Endodermal cell (in vitro differentiated cells): ENCODE measurements around the gene MLST8. TPM values are rescaled to one million over a fixed set of nuclear protein-coding genes. Genes with fewer than 3 reads are reported as not detected.

ENCODE experiments used
- DNase-seq: peaks from one replicate; pipeline ENCODE4 v3.0.0-alpha.2; 2017
- H3K27ac ChIP-seq: 2 replicates; pipeline ENCODE4 v1.5.1; 2013; ENCODE audit warnings: mild to moderate bottlenecking, low read depth, low read length, moderate library complexity
- H3K27me3 ChIP-seq: 2 replicates; pipeline ENCODE4 v1.6.1; 2013; ENCODE audit warnings: mild to moderate bottlenecking, low read length, moderate library complexity; ENCODE audit not compliant: insufficient read depth, control insufficient read depth, poor library complexity, severe bottlenecking
- H3K36me3 ChIP-seq: 2 replicates; pipeline ENCODE4 v1.7.0; 2013; ENCODE audit warnings: mild to moderate bottlenecking, low read length, moderate library complexity; ENCODE audit not compliant: control insufficient read depth, insufficient read depth
- H3K4me1 ChIP-seq: one replicate; pipeline ENCODE4 v1.7.0; 2013; ENCODE audit warnings: low read length; ENCODE audit not compliant: control insufficient read depth, insufficient read depth
- H3K4me3 ChIP-seq: 2 replicates; pipeline ENCODE4 v1.5.1; 2013; ENCODE audit warnings: mild to moderate bottlenecking, low read length, moderate library complexity
- H3K9ac ChIP-seq: 2 replicates; pipeline ENCODE4 v1.6.1; 2013; ENCODE audit warnings: mild to moderate bottlenecking, low read length, moderate library complexity; ENCODE audit not compliant: poor library complexity, severe bottlenecking; ENCODE audit errors: extremely low read depth
- H3K9me3 ChIP-seq: 2 replicates; pipeline ENCODE4 v1.6.1; 2013; ENCODE audit warnings: mild to moderate bottlenecking, low read length, moderate library complexity; ENCODE audit not compliant: control insufficient read depth
- H3K27ac Mint-ChIP-seq: 2 replicates; pipeline ENCODE4 v1.8.0; 2020; ENCODE audit warnings: mixed read lengths
- H3K27me3 Mint-ChIP-seq: 2 replicates; pipeline ENCODE4 v1.8.0; 2021; ENCODE audit warnings: mild to moderate bottlenecking, mixed read lengths; ENCODE audit not compliant: insufficient read depth
- H3K36me3 Mint-ChIP-seq: 2 replicates; pipeline ENCODE4 v1.8.0; 2020; ENCODE audit warnings: low read depth, mixed read lengths
- H3K4me1 Mint-ChIP-seq: 2 replicates; pipeline ENCODE4 v1.8.0; 2020; ENCODE audit warnings: mixed read lengths
- H3K4me3 Mint-ChIP-seq: 2 replicates; pipeline ENCODE4 v1.8.0; 2020; ENCODE audit warnings: mild to moderate bottlenecking, moderate library complexity, mixed read lengths
- H3K9me3 Mint-ChIP-seq: 2 replicates; pipeline ENCODE4 v1.8.0; 2020; ENCODE audit warnings: mild to moderate bottlenecking, mixed read lengths
- CTCF ChIP-seq: fragments of 200-600 bp; sonication (generic); conservative IDR thresholded peaks from 2 replicates; pipeline ENCODE4 v1.5.0; 2021; ENCODE audit warnings: antibody characterized with exemption, mild to moderate bottlenecking
- WGBS, 2 experiments: methylation state at CpG; one replicate each; pipeline versions ENCODE4 v1.1.5 to v1.1.7; 2013; ENCODE audit warnings: missing lambda C conversion rate in 2 of 2, mixed read lengths in 1 of 2; ENCODE audit not compliant: insufficient coverage in 1 of 2, insufficient read length in 1 of 2; 5-methylcytosine and 5-hydroxymethylcytosine counted together
- total RNA-seq, 2 donors: library from RNA; stranded (reverse); fragmentation: NEBNext Ultra II Directional in 1 of 2; extraction: Animal tissue kit (Norgen Biotek cat#: 25700) in 1 of 2; gene quantifications; 2 replicates in 1 of 2; 3 replicates in 1 of 2; pipeline ENCODE4 v1.2.1, GENCODE V29; 2021

The MLST8 gene
- total RNA-seq, 2 donors from 2014 or later, result 60.3 to 70.8 TPM

- no peak overlapping the region for H3K27ac Mint-ChIP-seq
- Histone ChIP-seq H3K4me3 (no peak overlapping the region), H3K27me3 (no peaks in the 10 kb centered on the region), H3K27ac (no peak overlapping the region), H3K4me1 (no peaks in the 10 kb centered on the region), H3K9me3 (no peaks in the 10 kb centered on the region), H3K36me3 (peaks cover 34% of the 10 kb centered on the region), H3K9ac (no peak overlapping the region)
- H3K36me3 Mint-ChIP-seq, result peaks cover 22% of the 10 kb centered on the region
- H3K4me1 Mint-ChIP-seq, result no peaks in the 10 kb centered on the region
- peaks cover under 1% of the 10 kb centered on the region for H3K27me3 Mint-ChIP-seq
- no peak for TF ChIP-seq CTCF
- no peaks in the 10 kb centered on the region for H3K9me3 Mint-ChIP-seq
- DNase-seq, result no peak
- WGBS, 2 experiments, result 95 to 100% methylated on average over 4 to 13 of the region's 13 CpGs
- H3K4me3 Mint-ChIP-seq, result no peak overlapping the region
Measured at GRCh38 chr16:2230376-2230775, 25.1 kb downstream of the MLST8 start.

- Mint-ChIP-seq H3K4me3 (no peak overlapping the region), H3K9me3 (no peaks in the 10 kb centered on the region), H3K36me3 (peaks cover 18% of the 10 kb centered on the region), H3K27me3 (peaks cover 7% of the 10 kb centered on the region), H3K4me1 (no peaks in the 10 kb centered on the region), H3K27ac (no peak overlapping the region)
- Histone ChIP-seq H3K4me3 (no peak overlapping the region), H3K9ac (no peak overlapping the region), H3K27me3 (peaks cover 4% of the 10 kb centered on the region), H3K9me3 (no peaks in the 10 kb centered on the region), H3K36me3 (peaks cover 30% of the 10 kb centered on the region), H3K27ac (no peak overlapping the region), H3K4me1 (no peaks in the 10 kb centered on the region)
- DNase-seq, result no peak
- TF ChIP-seq CTCF, result no peak
- WGBS, 2 experiments, result 94 to 98% methylated on average over 24 to 29 of the region's 29 CpGs
Measured at GRCh38 chr16:2231016-2231931, 26.0 kb downstream of the MLST8 start.

- Mint-ChIP-seq H3K36me3 (peaks cover 18% of the 10 kb centered on the region), H3K27ac (no peak overlapping the region)
Measured at GRCh38 chr16:2232094-2232990, 27.1 kb downstream of the MLST8 start.

More at GRCh38 chr16:2232094-2232990, 27.1 kb downstream of the MLST8 start:
- peaks cover 14% of the 10 kb centered on the region for H3K27me3 ChIP-seq
- Mint-ChIP-seq H3K9me3 (no peaks in the 10 kb centered on the region), H3K4me1 (no peaks in the 10 kb centered on the region), H3K4me3 (no peak overlapping the region), H3K27me3 (peaks cover 15% of the 10 kb centered on the region)
- peaks cover 20% of the 10 kb centered on the region for H3K36me3 ChIP-seq
- TF ChIP-seq CTCF, result no peak
- H3K4me3 ChIP-seq, result no peak overlapping the region
- no peak overlapping the region for H3K9ac ChIP-seq
- DNase-seq, result no peak
- H3K9me3 ChIP-seq, result no peaks in the 10 kb centered on the region
- no peak overlapping the region for H3K27ac ChIP-seq
- WGBS, 2 experiments, result 93 to 94% methylated on average over 29 to 41 of the region's 41 CpGs
- no peaks in the 10 kb centered on the region for H3K4me1 ChIP-seq
